A549 (cell line): ENCODE measurements around the gene U2SURP.

ENCODE experiments used
- CBX8 ChIP-seq: fragments of 200-600 bp; sonication (generic); IDR thresholded peaks from 2 replicates; pipeline ENCODE4 v1.6.1; 2016
- CTCF ChIP-seq: fragments of >200 bp; sonication (Bioruptor Twin); formaldehyde crosslinking; IDR thresholded peaks from 3 replicates; pipeline ENCODE4 v1.5.1; 2016
- POLR2A ChIP-seq: IDR thresholded peaks from 2 replicates; pipeline ENCODE4 v1.6.1; 2012; ENCODE audit warnings: mild to moderate bottlenecking, low read length
- RAD21 ChIP-seq, 2 experiments: fragments of >200 bp in 1 of 2; sonication (Bioruptor Twin) in 1 of 2; formaldehyde crosslinking in 1 of 2; IDR thresholded peaks in 1 of 2; conservative IDR thresholded peaks in 1 of 2; 2 replicates in 1 of 2; 3 replicates in 1 of 2; pipeline ENCODE4 v1.6.1; 2012 to 2018; ENCODE audit warnings: inconsistent platforms in 1 of 2
- RFX5 ChIP-seq: fragments of 450-650 bp; IDR thresholded peaks from 2 replicates; pipeline ENCODE4 v1.7.1; 2014; ENCODE audit warnings: antibody characterized with exemption, mild to moderate bottlenecking, moderate library complexity
- TF ChIP-seq, protein P1 (sequence below): IDR thresholded peaks from 2 replicates; pipeline ENCODE4 v1.6.1; 2012

- no peak for TF ChIP-seq CTCF
- TF ChIP-seq, protein P1, sequence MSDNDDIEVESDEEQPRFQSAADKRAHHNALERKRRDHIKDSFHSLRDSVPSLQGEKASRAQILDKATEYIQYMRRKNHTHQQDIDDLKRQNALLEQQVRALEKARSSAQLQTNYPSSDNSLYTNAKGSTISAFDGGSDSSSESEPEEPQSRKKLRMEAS = no peak
- TF ChIP-seq CBX8 = no peak
- no peak for TF ChIP-seq RFX5
- no peak for TF ChIP-seq POLR2A
- no peak for TF ChIP-seq RAD21 (conservative IDR thresholded peaks at IDR 0.05 in 1 of 2, IDR thresholded peaks at IDR 0.05 in 1 of 2)
These were observed 842 bp upstream of the U2SURP start for GRCh38 chr3:143000528-143000927.
